Activated CD4-positive, alpha-beta T cell treated with anti-CD3 and anti-CD28 coated beads for 4 hours (primary cell): ENCODE data around the gene MICAL3.
"Not testable (repeated sequence)": the region's sequence is repeated elsewhere in the genome, so short reads cannot be mapped to it uniquely, and the experiment has no call there.

Experiments used
- DNase-seq, 2 donors: peaks; one replicate each; pipeline ENCODE4 v3.0.0-alpha.2; 2020

The MICAL3 gene

GRCh38 chr22:17992976-17993375 lies 31.4 kb downstream of the MICAL3 start:
- not testable (repeated sequence) for DNase-seq

- not testable (repeated sequence) for DNase-seq
Observed at GRCh38 chr22:17991992-17992391, 32.4 kb downstream of the MICAL3 start.

GRCh38 chr22:17990942-17991341 lies 33.4 kb downstream of the MICAL3 start:
- no peak for DNase-seq

GRCh38 chr22:17990147-17990546 lies 34.2 kb downstream of the MICAL3 start:
- no peak for DNase-seq

- DNase-seq = no peak
Observed at GRCh38 chr22:17988800-17989513, 35.4 kb downstream of the MICAL3 start.

- no peak for DNase-seq
Observed at GRCh38 chr22:17985606-17986005, 38.8 kb downstream of the MICAL3 start.

GRCh38 chr22:17985071-17985470 lies 39.3 kb downstream of the MICAL3 start:
- not testable (repeated sequence) for DNase-seq

GRCh38 chr22:17984114-17984513 lies 40.2 kb downstream of the MICAL3 start:
- no peak for DNase-seq

- no peak for DNase-seq
Observed at GRCh38 chr22:17982572-17983141, 41.7 kb downstream of the MICAL3 start.

- DNase-seq = no peak
Observed at GRCh38 chr22:17981497-17981896, 42.9 kb downstream of the MICAL3 start.

- peak; percentile 31 to 32 for DNase-seq
Observed at GRCh38 chr22:17980638-17981051, 43.7 kb downstream of the MICAL3 start.

- DNase-seq = no peak
Observed at GRCh38 chr22:17980015-17980590, 44.3 kb downstream of the MICAL3 start.

GRCh38 chr22:17978027-17978426 lies 46.3 kb downstream of the MICAL3 start:
- no peak for DNase-seq

- no peak for DNase-seq
Observed at GRCh38 chr22:17977371-17977770, 47.0 kb downstream of the MICAL3 start.

GRCh38 chr22:17976121-17976520 lies 48.2 kb downstream of the MICAL3 start:
- no peak for DNase-seq

- DNase-seq = no peak
Observed at GRCh38 chr22:17974703-17975372, 49.5 kb downstream of the MICAL3 start.

- no peak for DNase-seq
Observed at GRCh38 chr22:17974087-17974486, 50.3 kb downstream of the MICAL3 start.

GRCh38 chr22:17973217-17973616 lies 51.1 kb downstream of the MICAL3 start:
- DNase-seq = no peak

- DNase-seq = no peak
Observed at GRCh38 chr22:17972385-17973191, 51.8 kb downstream of the MICAL3 start.

GRCh38 chr22:17971711-17972110 lies 52.6 kb downstream of the MICAL3 start:
- DNase-seq = no peak

GRCh38 chr22:17970201-17970708 lies 54.1 kb downstream of the MICAL3 start:
- no peak for DNase-seq

- no peak for DNase-seq
Observed at GRCh38 chr22:17969701-17970113, 54.7 kb downstream of the MICAL3 start.

GRCh38 chr22:17968126-17968525 lies 56.2 kb downstream of the MICAL3 start:
- no peak for DNase-seq
